Measurements from ENCODE around the gene CLDN16. TPM values are rescaled to one million over a fixed set of nuclear protein-coding genes. Genes with fewer than 3 reads are reported as not detected.

CLDN16 gene
- polyA plus RNA-seq, 3 donors: not detected

- Mint-ChIP-seq H3K4me1 (peaks cover 6% of the 10 kb centered on the region), H3K27ac (no peak overlapping the region), H3K9me3 (peaks cover 0 to 6% (median 2%) of the 10 kb centered on the region in 7 donors), H3K27me3 (ENCODE audit: low read depth in 3 of 3) (peaks cover 0 to 5% (median 2%) of the 10 kb centered on the region in 3 donors), H3K36me3 (no peaks in the 10 kb centered on the region), H3K4me3 (no peak overlapping the region)
- no peak overlapping the region for H3K4me3 ChIP-seq (replicated peaks in 1 of 3; ENCODE audit: low read depth in 2 of 3, low read length in 3 of 3)
- no peak overlapping the region for H2AFZ ChIP-seq (ENCODE audit: insufficient read depth, low read depth, low read length, poor library complexity, severe bottlenecking)
- WGBS (ENCODE audit: insufficient coverage): 86% methylated on average over 1 of the region's 3 CpGs
- no peaks in the 10 kb centered on the region for H3K79me2 ChIP-seq (ENCODE audit: insufficient read depth, low read length)
- H3K27ac ChIP-seq (ENCODE audit: low read depth in 1 of 2, low read length in 2 of 2): no peak overlapping the region
- no peak for DNase-seq
- no peak overlapping the region for H3K4me2 ChIP-seq (replicated peaks; ENCODE audit: extremely low read depth, low read length, poor library complexity, severe bottlenecking)
- H3K4me1 ChIP-seq (ENCODE audit: control insufficient read depth in 1 of 2, insufficient read depth in 2 of 2, low read length in 2 of 2): peaks cover 0 to 3% of the 10 kb centered on the region in 2 donors
- H4K20me1 ChIP-seq (ENCODE audit: insufficient read depth, low read length): no peaks in the 10 kb centered on the region
- H3K27me3 ChIP-seq (ENCODE audit: control insufficient read depth in 2 of 2, insufficient read depth in 2 of 2, low read length in 2 of 2): no peaks in the 10 kb centered on the region
- intact Hi-C loops (cut with micrococcal nuclease): no loop called here
- H3K9ac ChIP-seq (ENCODE audit: insufficient read depth, low read length, poor library complexity, severe bottlenecking): no peak overlapping the region
- no peaks in the 10 kb centered on the region for H3K9me3 ChIP-seq (replicated peaks in 1 of 2; ENCODE audit: control insufficient read depth in 1 of 2, insufficient read depth in 1 of 2, low read length in 2 of 2)
- no peaks in the 10 kb centered on the region for H3K36me3 ChIP-seq (replicated peaks in 1 of 2; ENCODE audit: control insufficient read depth in 1 of 2, insufficient read depth in 2 of 2, low read length in 2 of 2)
- no peak for TF ChIP-seq CTCF (IDR thresholded peaks at IDR 0.05)
Measured at GRCh38 chr3:190443257-190443656, 55.3 kb downstream of the CLDN16 start.

GRCh38 chr3:190444006-190444405, 56.0 kb downstream of the CLDN16 start:
- Histone ChIP-seq H3K9me3 (replicated peaks in 1 of 2; ENCODE audit: control insufficient read depth in 1 of 2, insufficient read depth in 1 of 2, low read length in 2 of 2) (no peaks in the 10 kb centered on the region), H3K27me3 (ENCODE audit: control insufficient read depth in 2 of 2, insufficient read depth in 2 of 2, low read length in 2 of 2) (no peaks in the 10 kb centered on the region), H3K9ac (ENCODE audit: insufficient read depth, low read length, poor library complexity, severe bottlenecking) (no peak overlapping the region), H3K4me3 (replicated peaks in 1 of 3; ENCODE audit: low read depth in 2 of 3, low read length in 3 of 3) (no peak overlapping the region), H3K4me1 (ENCODE audit: control insufficient read depth in 1 of 2, insufficient read depth in 2 of 2, low read length in 2 of 2) (peaks cover 0 to 3% of the 10 kb centered on the region in 2 donors), H3K79me2 (ENCODE audit: insufficient read depth, low read length) (no peaks in the 10 kb centered on the region), H4K20me1 (ENCODE audit: insufficient read depth, low read length) (no peaks in the 10 kb centered on the region), H3K27ac (ENCODE audit: low read depth in 1 of 2, low read length in 2 of 2) (no peak overlapping the region), H3K4me2 (replicated peaks; ENCODE audit: extremely low read depth, low read length, poor library complexity, severe bottlenecking) (no peak overlapping the region), H2AFZ (ENCODE audit: insufficient read depth, low read depth, low read length, poor library complexity, severe bottlenecking) (no peak overlapping the region), H3K36me3 (replicated peaks in 1 of 2; ENCODE audit: control insufficient read depth in 1 of 2, insufficient read depth in 2 of 2, low read length in 2 of 2) (no peaks in the 10 kb centered on the region)
- intact Hi-C loops (cut with micrococcal nuclease): no loop called here
- Mint-ChIP-seq H3K4me1 (peaks cover 6% of the 10 kb centered on the region), H3K27me3 (ENCODE audit: low read depth in 3 of 3) (peaks cover 0 to 5% (median 2%) of the 10 kb centered on the region in 3 donors), H3K27ac (no peak overlapping the region), H3K9me3 (peaks cover 0 to 6% (median 2%) of the 10 kb centered on the region in 7 donors), H3K4me3 (no peak overlapping the region), H3K36me3 (no peaks in the 10 kb centered on the region)
- no CpG with 5 or more reads among the region's 6 CpGs for WGBS (ENCODE audit: insufficient coverage)
- no peak for TF ChIP-seq CTCF (IDR thresholded peaks at IDR 0.05)
- peak in 1 of 3 donors; percentile 9 for DNase-seq
